Stimulated activated CD8-positive, alpha-beta memory T cell treated with anti-CD3 and anti-CD28 coated beads, Interleukin-7, amount 100 ng/mL, for 48 hours (primary cell): ENCODE results near the gene COQ8A.

Experiments
- DNase-seq, 2 donors: peaks; one replicate each; pipeline ENCODE4 v3.0.0-alpha.2; 2020; ENCODE audit warnings: low read depth in 1 of 2; ENCODE audit errors: extremely low read depth in 1 of 2

COQ8A gene

DNA sequence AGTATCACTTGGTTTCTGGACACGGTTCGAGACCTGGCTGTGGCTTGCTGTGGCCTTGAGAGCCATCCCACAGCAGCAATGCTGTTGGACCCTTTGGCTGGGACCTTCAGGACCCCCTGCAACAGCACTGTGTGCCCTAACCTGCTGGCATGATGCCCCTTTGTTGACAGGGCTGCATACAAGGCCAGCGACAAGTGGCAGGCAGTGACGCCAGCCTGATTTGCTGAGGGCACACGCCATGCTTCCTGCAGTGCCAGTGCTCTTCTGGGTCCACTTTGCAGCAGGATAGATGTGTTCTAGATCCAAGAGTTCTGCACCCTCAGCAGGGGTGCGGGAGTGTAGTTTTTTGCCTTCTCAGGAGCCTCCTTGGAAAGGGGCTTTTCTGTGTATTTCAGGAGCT, 32.8 kb downstream of the COQ8A start:
- DNase-seq, result no peak

- DNase-seq, result no peak
Observed at GRCh38 chr1:226973371-226973897, 33.3 kb downstream of the COQ8A start.

DNA sequence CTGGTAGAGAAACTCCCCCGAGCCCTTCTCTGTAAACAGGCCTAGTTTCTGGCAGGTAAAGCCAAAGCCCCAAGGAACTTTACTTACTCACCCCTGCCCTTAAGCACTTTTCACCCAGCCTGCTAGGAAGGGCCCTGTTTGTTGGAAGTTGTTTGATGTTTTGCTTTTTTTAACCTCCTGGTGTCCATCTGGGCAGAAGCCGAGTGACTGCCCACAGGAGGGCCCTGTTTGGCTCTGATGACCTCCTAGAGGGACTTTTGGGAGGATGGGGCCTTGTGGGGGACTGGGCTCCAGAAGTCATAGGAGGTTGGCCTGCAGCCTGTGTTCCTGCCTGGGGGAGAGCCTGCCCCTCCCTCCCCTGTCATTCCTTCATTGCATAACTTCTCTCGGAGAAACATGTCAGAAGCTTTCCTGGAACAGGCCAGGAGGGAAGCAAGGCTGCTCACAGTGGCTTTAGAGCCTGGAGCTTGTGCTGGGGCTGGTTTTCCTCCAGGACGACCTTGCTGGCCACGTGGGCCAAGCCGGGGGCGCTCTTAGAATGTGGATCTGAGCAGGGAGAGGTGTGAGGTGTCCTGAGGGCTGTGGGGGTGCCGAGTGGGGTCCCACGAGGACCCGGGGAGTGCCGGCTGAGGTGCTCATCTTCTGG, 33.9 kb downstream of the COQ8A start:
- DNase-seq, result no peak

- no peak for DNase-seq
Observed at GRCh38 chr1:226974544-226975258, 34.6 kb downstream of the COQ8A start.

- no peak for DNase-seq
Observed at GRCh38 chr1:226975259-226976250, 35.5 kb downstream of the COQ8A start.

GRCh38 chr1:226976276-226976977, 36.3 kb downstream of the COQ8A start:
- DNase-seq, result no peak

DNA sequence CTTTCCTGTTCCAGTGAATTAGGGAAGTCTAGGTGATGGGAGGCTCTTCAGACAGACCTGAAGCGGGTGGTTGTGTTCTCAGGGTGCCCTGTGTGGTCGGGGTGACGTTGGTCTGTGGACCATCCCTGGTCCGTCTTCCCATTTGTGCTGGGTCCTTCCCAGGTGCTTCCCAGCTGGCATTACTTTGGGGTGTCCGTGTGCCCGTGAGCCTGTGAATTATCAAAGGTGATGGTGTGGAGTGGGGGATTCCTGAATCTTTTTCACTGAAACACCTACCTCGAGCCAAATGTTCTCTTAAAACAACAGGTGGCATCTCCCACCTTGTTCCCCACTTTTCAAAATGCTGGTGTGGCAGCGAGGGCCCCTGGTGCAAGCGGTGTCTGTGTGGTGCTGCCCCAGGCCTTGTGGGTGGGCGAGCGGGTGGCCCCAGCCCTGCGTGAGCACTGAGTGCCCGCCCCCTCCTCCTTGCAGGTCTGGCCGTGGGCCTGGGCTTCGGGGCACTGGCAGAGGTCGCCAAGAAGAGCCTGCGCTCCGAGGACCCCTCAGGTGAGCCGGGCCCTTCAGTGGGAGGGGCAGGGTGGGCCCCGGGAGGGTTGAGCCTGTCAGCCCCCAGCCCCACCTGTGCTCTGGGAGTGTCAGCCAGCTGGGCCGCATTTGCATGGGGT, 37.0 kb downstream of the COQ8A start:
- no peak for DNase-seq

GRCh38 chr1:226977643-226978431, 37.7 kb downstream of the COQ8A start:
- no peak for DNase-seq

GRCh38 chr1:226978432-226979114, 38.5 kb downstream of the COQ8A start:
- no peak for DNase-seq

DNA sequence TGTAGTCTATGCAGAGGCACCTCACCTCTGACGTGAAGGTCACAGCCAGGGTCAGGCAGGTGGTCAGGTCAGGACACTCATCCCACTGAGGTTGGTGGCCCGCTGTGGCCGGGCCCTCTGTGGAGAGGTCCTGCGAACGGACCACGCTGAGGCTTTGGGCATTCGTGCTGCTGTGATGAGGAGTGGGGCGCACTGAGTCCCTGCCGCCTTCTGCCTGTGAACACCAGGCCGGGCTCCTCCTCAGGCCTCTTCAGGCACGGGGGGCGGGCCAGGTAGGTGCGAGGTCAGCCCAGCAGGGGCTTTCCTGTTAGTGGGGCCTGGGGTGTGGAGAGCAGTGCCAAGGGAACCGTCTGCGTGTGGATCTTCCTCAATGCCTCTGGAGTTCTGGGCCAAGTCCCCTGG, 39.0 kb downstream of the COQ8A start:
- no peak for DNase-seq

- no peak for DNase-seq
Observed at GRCh38 chr1:226979517-226980121, 39.5 kb downstream of the COQ8A start.

DNA sequence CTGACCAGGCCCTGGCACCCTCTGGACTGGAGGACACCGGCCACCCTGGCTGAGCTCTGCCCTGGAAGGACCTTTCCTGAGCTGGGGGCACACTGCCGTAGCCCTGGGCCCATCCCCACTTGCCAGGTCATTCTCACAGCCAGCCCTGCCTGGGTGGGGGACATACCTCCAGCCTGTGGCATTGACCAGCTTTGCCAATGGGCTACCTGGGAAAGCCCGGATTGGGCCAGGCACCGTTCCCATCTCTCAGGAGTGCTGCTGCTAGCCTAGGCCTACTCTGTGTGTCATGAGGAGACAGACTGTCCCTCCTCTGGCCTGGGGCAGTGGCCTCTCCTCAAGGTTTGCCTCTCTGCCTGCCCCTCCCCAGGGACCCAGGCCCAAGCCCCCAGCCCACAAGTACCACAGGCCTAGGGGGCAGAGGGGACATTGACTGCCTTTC, 40.0 kb downstream of the COQ8A start:
- DNase-seq, result no peak

GRCh38 chr1:226980565-226981385, 40.7 kb downstream of the COQ8A start:
- no peak for DNase-seq

DNA sequence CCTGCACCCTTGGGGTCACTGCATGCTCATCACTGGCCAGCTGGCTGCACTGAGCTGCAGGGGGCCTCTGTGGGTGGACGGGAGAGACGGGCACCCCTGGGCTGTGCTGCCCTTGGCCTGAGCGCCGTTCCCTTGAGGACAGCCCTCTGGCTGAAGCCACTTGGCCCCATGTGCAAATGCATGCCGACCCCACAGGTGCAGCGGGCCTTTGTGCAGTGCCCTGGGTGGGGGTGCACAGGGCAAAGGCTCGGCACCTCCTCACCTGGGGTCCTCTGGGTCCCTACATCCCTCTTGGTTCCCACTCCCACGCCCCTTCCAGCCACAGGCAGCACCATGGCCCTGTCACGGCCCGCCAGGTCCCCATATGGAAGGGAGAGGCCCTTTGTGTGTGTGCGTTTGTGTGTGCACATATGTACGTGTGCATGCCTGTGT, 41.3 kb downstream of the COQ8A start:
- DNase-seq, result no peak

- DNase-seq, result no peak
Observed at GRCh38 chr1:226981838-226982237, 41.7 kb downstream of the COQ8A start.

DNA sequence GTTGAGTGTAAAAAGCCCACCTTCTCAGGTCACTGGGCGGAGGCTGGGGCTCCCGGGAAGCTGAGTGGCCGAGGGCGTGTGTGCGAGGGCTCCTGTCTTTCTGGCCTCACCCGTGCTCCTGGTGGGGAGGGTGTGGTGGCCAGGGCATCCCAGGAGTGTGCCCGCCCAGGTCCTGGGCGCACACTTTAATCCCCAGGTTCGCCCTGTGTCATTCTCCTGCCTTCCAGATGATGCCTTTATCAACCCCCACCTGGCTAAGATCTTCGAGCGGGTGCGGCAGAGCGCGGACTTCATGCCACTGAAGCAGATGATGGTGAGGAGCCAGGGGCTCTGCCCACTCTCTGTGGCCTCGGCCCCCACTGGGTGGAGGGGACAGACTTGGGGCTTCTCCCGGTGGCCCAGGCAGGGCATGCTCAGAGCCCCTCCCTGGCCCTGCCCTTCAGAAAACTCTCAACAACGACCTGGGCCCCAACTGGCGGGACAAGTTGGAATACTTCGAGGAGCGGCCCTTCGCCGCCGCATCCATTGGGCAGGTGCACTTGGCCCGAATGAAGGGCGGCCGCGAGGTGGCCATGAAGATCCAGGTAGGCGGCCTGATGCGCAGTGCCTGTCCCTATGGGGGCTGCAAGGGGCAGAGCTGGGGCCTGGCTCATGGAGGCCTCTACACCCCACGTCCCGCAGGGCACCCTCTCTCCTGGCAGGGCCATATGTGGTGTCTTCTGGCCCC, 42.5 kb downstream of the COQ8A start:
- DNase-seq, result no peak
